HG03108 (cell line): ENCODE results near the gene MEF2D.

Source experiments
- ATAC-seq: cut with Tn5 transposase; IDR thresholded peaks from one replicate; pipeline ENCODE4 v1.9.1; 2021; ENCODE audit warnings: moderate library complexity; ENCODE audit not compliant: unreplicated experiment

The MEF2D gene

GRCh38 chr1:156448134-156448967 lies 52.2 kb downstream of the MEF2D start:
- no peak for ATAC-seq

GRCh38 chr1:156445789-156446263 lies 54.7 kb downstream of the MEF2D start:
- ATAC-seq, result no peak

DNA sequence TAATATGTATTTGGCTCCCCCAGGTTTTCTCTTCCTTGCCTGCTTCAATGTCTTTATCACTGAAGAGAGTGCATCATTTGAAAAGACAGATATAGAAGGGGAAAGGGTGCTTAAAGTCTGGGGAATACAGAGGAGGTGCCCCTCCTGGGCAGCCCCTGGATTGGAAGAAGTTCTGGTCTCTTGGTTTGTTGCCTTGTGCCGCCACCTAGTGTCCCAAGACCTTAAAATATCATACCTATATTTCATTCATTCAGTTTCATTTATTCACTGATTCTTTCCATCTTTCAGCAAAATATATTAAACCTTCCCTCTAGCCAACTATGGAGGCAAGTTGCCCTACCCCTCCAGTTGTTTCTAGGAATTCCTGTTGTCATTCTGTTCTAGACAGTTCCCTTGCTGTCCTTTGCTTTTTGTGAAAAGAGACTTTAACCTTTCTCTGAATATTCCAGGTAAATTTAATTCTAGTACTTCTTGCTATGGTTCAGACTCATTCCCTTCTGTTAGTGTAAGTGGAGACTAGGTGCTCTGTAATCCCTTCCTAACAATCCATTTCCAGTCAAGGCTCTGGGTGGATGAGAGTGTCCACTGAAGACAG lies 56.1 kb downstream of the MEF2D start:
- ATAC-seq, result no peak

DNA sequence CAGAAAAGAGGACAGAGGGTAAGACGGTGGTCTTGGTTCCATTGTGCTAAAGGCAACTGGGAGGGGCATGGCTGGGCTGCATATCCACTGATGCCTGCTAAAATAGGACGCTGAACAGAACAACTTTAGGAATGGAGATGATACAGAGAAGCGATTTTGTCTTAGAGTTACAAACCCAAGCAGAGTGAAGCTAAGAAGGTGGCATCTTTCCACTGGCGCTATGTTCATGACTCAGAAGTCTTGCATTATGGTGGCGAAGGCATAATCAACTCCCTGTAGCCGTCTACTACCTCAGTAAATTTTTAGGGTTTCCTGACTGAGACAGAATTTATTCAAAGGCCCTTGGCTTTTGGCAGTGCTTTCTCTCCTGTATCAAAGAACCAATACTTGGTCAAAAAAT lies 57.3 kb downstream of the MEF2D start:
- no peak for ATAC-seq

- no peak for ATAC-seq
Measured at GRCh38 chr1:156440654-156441437, 59.7 kb downstream of the MEF2D start.

- no peak for ATAC-seq
Measured at GRCh38 chr1:156439777-156440183, 60.8 kb downstream of the MEF2D start.

DNA sequence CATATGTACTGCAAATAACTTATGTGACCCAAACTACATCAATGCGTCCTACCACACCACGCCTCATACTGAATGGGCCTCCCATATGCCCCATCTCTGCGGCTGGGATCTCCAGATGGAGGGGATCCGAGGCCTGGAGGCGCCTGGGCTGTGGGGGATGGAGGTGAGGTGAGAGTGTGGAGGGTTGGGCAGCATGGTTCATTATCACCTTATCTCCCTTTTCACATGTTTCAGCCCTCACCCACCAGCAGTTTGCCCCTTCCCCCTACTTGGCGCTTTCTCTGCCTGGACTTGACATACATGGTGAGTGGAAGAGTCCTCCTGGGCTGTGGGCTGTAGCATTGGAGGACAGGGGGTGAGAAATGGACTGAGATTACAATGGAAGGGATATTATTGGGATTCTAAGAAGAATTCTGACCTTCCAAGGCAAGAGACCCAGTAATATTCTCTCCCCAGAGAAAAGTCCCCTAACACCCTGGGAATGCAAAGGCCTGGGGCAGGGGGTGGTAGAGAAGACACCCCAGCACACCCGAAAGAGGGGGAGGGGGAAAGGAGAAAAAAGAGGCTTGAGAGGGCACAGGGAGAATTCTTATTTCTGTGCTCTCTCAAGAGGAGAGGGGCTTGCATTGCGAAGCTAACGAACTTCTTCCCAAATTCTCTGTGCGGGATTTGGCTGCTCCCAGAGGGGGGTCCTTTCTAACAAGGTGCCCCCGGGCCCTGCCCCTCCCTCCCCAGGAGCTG lies 61.4 kb downstream of the MEF2D start:
- no peak for ATAC-seq

- ATAC-seq, result no peak
Measured at GRCh38 chr1:156438278-156438987, 62.1 kb downstream of the MEF2D start.

DNA sequence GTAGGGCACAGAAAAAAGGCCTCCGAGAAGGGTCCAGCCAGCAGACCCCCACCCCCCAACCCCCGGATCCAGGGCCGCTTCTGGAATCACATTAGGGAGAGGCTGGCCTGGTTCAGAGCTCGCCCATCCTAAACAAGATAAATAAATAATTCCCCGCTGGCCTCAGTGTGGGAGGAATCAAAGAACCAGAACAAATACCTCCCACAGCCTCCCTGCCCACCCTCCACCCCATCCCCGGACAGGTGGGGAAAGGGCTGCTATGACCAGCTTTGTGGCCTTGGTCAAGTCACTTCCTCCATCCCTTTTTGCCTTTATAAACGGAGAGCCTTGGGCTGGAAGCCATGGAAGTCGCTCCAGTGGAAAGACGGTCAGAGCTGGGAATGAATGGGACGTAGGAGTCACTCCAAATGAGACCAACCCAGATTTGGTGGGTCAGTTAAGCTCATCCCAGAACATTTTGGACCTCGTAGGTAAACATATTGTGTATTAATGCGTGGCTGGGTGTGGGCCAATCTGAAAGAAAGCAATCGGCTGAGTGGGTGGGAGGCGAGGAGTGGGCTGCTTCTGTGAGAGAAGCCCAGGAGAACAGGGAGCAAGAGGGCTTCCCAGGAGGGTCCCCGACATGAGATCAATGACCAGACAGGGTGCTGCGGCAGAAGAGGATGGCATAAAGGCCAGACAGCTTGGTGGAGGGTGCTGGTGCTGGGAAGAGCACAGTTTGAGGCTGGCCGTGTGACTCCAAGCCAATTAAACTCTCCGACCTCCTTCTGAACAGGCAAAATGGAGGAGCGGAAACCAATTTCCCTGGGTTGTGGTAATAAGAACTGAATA lies 63.3 kb downstream of the MEF2D start:
- ATAC-seq, result no peak

- ATAC-seq, result no peak
Measured at GRCh38 chr1:156436141-156437036, 64.2 kb downstream of the MEF2D start.

DNA sequence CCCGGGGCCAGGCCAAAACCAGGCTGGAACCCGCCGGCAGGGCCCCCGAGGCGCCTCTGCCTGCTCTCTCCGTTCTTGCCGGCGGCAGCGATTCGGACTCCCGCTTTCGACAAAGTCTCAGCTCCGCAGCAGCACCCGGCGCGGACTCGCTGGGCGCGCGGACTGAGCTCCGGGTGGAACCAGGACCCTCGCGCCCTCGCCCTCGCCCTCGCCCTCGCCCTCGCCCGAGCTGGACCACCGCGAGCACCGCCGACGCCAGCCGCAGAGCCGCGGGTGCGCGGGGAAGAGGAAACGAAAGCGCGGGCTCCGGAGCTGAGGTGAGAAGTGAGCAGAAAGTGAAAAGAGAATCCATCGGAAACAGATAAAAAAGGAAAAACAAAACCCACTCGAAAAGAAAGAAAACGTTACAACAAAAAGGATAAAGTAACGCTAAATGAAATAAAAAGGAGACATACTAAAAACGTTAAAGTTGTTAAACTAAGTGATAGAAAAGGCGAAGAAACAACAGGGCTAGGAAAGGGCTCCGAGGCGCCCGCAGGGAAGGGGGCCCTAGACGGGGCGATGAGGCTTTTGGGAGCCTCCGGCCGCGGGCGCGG lies 64.9 kb downstream of the MEF2D start:
- ATAC-seq, result no peak

- ATAC-seq, result no peak
Measured at GRCh38 chr1:156434989-156435544, 65.5 kb downstream of the MEF2D start.

- no peak for ATAC-seq
Measured at GRCh38 chr1:156433602-156434001, 67.0 kb downstream of the MEF2D start.

GRCh38 chr1:156433032-156433431 lies 67.5 kb downstream of the MEF2D start:
- ATAC-seq, result no peak

- ATAC-seq, result no peak
Measured at GRCh38 chr1:156432669-156433018, 67.9 kb downstream of the MEF2D start.

- no peak for ATAC-seq
Measured at GRCh38 chr1:156431769-156432668, 68.6 kb downstream of the MEF2D start.

GRCh38 chr1:156431366-156431765 lies 69.2 kb downstream of the MEF2D start:
- no peak for ATAC-seq
